Smooth muscle cell (in vitro differentiated cells): Measurements from ENCODE around the gene RNF212B. TPM values are rescaled to one million over a fixed set of nuclear protein-coding genes. Genes with fewer than 3 reads are reported as not detected.
"Not testable (repeated sequence)": the region's sequence is repeated elsewhere in the genome, so short reads cannot be mapped to it uniquely, and the experiment has no call there.

Experiments used
- DNase-seq: peaks from one replicate; lab custom pipeline; 2025; ENCODE audit not compliant: unreplicated experiment; lab: John Stamatoyannopoulos, UW
- H2AFZ ChIP-seq: fragments of 200-600 bp; sonication (generic); 2 replicates; pipeline ENCODE4 v1.6.0; 2016; ENCODE audit warnings: antibody characterized with exemption, low read depth, mild to moderate bottlenecking
- H3F3A ChIP-seq: fragments of 200-600 bp; sonication (generic); 2 replicates; pipeline ENCODE4 v1.6.0; 2017; ENCODE audit warnings: antibody characterized with exemption, low read depth
- H3K27ac ChIP-seq: fragments of 200-600 bp; sonication (generic); 2 replicates; pipeline ENCODE4 v1.5.1; 2016; ENCODE audit warnings: low read depth, mild to moderate bottlenecking
- H3K27me3 ChIP-seq: fragments of 200-600 bp; sonication (generic); 2 replicates; pipeline ENCODE4 v1.6.1; 2016; ENCODE audit warnings: low read depth, mild to moderate bottlenecking
- H3K36me3 ChIP-seq: fragments of 200-600 bp; sonication (generic); 2 replicates; pipeline ENCODE4 v1.5.1; 2016; ENCODE audit warnings: low read depth
- H3K4me1 ChIP-seq: fragments of 200-600 bp; sonication (generic); 2 replicates; pipeline ENCODE4 v1.5.1; 2016; ENCODE audit warnings: low read depth
- H3K4me2 ChIP-seq: fragments of 200-600 bp; sonication (generic); 2 replicates; pipeline ENCODE4 v1.6.0; 2016; ENCODE audit warnings: mild to moderate bottlenecking
- H3K4me3 ChIP-seq: fragments of 200-600 bp; sonication (generic); 2 replicates; pipeline ENCODE4 v1.5.1; 2016; ENCODE audit warnings: mild to moderate bottlenecking
- H3K79me2 ChIP-seq: fragments of 200-600 bp; sonication (generic); 2 replicates; pipeline ENCODE4 v1.6.0; 2016; ENCODE audit warnings: low read depth, mild to moderate bottlenecking
- H3K9ac ChIP-seq: fragments of 200-600 bp; sonication (generic); 2 replicates; pipeline ENCODE4 v1.6.0; 2016; ENCODE audit warnings: low read depth
- H3K9me3 ChIP-seq: fragments of 200-600 bp; sonication (generic); replicated peaks from 2 replicates; pipeline ENCODE4 v1.5.1; 2016; ENCODE audit warnings: low read depth
- H4K20me1 ChIP-seq: fragments of 200-600 bp; sonication (generic); 2 replicates; pipeline ENCODE4 v1.6.0; 2016; ENCODE audit warnings: low read depth
- CTCF ChIP-seq: fragments of 200-600 bp; sonication (generic); IDR thresholded peaks from 2 replicates; pipeline ENCODE4 v1.5.1; 2017; ENCODE audit warnings: borderline replicate concordance, mild to moderate bottlenecking, antibody characterized with exemption; ENCODE audit not compliant: insufficient read depth, poor library complexity, severe bottlenecking
- WGBS: methylation state at CpG from one replicate; pipeline ENCODE4 v1.1.7; 2016; ENCODE audit warnings: low lambda C conversion rate; 5-methylcytosine and 5-hydroxymethylcytosine counted together
- polyA plus RNA-seq: library from polyadenylated mRNA; unstranded; fragments of >200 nt; fragmentation: Nextera tagmentation; extraction: Ambion mirVana; gene quantifications from 2 replicates; pipeline ENCODE4 v1.2.1, GENCODE V29; 2016
- total RNA-seq: library from RNA; depleted of rRNA; stranded (reverse); fragments of >200 nt; gene quantifications from 2 replicates; pipeline ENCODE4 v1.2.3, GENCODE V29; 2014

RNF212B gene, protein sequence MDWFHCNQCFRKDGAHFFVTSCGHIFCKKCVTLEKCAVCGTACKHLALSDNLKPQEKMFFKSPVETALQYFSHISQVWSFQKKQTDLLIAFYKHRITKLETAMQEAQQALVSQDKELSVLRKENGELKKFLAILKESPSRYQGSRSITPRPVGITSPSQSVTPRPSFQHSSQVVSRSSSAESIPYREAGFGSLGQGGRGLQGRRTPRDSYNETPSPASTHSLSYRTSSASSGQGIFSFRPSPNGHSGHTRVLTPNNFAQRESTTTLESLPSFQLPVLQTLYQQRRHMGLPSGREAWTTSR
- total RNA-seq (not detected in 2 replicates), polyA plus RNA-seq (not detected in 2 replicates)

DNA sequence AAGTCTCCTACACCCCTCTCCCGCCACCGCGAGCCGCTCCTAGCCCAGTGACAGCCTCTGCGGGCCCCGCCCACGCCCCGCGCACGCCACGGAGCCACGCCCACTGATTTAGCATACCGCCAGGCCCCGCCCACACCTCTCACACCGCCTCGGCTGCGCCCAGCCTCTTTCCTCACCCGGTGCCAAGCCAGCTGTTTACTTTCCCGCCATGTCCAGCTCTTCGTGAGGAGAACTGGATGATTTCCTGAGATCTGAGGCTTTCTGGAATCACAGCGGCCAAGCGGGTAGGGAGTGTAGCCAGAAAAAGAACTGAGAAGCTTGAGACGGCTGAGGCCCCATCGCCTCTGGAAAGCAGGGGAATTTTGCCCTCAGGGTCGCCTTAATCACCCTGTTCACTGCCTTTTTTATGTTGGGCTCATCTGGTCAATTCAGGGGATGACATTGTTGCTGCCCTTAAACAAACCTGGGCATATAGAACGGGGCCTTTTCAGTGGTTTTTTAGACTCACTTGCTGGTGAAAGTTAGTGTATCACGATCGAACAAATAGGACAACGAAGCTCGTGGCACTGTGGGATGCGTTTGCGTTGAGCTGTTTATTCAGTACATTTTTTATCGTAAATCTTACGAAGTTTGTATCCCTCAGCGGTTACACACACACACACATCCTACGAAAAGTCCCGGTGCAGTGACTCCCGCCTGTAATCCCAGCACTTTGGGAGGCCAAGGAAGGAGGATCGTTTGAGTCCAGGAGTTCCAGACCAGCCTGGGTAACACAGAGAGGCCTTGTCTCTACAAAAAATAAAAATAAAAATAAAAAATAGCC is at the start of gene RNF212B:
Gene RNF212B (plus strand): TSS at position 165 of the 823 bp plus-strand sequence. CDS start 2,410 bp downstream, outside the sequence.
- Histone ChIP-seq H3K4me2 (peak within 1 kb of the TSS; percentile 79), H3F3A (no peaks in the 10 kb centered on the region), H3K9me3 (no peaks in the 10 kb centered on the region), H4K20me1 (no peaks in the 10 kb centered on the region), H3K36me3 (no peaks in the 10 kb centered on the region), H3K79me2 (no peaks in the 10 kb centered on the region), H3K9ac (no peak within 1 kb of the TSS), H3K27ac (no peak within 1 kb of the TSS), H2AFZ (peak within 1 kb of the TSS; percentile 81), H3K4me1 (no peaks in the 10 kb centered on the region), H3K4me3 (peak within 1 kb of the TSS; percentile 39), H3K27me3 (no peaks in the 10 kb centered on the region)
- peak; percentile 29 for DNase-seq
- no peak for TF ChIP-seq CTCF
- 33% methylated on average over 39 of the region's 39 CpGs for WGBS

- Histone ChIP-seq H3F3A (no peaks in the 10 kb centered on the region), H2AFZ (no peak overlapping the region), H3K79me2 (no peaks in the 10 kb centered on the region), H3K9ac (no peak overlapping the region), H3K27me3 (no peaks in the 10 kb centered on the region), H3K4me2 (no peak overlapping the region), H3K36me3 (no peaks in the 10 kb centered on the region), H3K4me1 (no peaks in the 10 kb centered on the region), H3K4me3 (no peak overlapping the region), H3K27ac (no peak overlapping the region), H4K20me1 (no peaks in the 10 kb centered on the region), H3K9me3 (no peaks in the 10 kb centered on the region)
- DNase-seq = no peak
- 91% methylated on average over 3 of the region's 3 CpGs for WGBS
- TF ChIP-seq CTCF = no peak
These were observed 44.3 kb upstream of the RNF212B start for GRCh38 chr14:23193432-23193831.

GRCh38 chr14:23195552-23196101 is 42.1 kb upstream of the RNF212B start:
- WGBS = 88% methylated on average over 7 of the region's 7 CpGs

GRCh38 chr14:23196487-23196886 is 41.2 kb upstream of the RNF212B start:
- not testable (repeated sequence) for H3K27ac ChIP-seq, H3K36me3 ChIP-seq, H3F3A ChIP-seq, H4K20me1 ChIP-seq, H3K9ac ChIP-seq, H3K4me1 ChIP-seq, H3K27me3 ChIP-seq, H3K4me2 ChIP-seq, H3K9me3 ChIP-seq, H3K79me2 ChIP-seq, H2AFZ ChIP-seq, DNase-seq, H3K4me3 ChIP-seq
- 93% methylated on average over 2 of the region's 2 CpGs for WGBS

More at GRCh38 chr14:23195552-23196101, 42.1 kb upstream of the RNF212B start:
- DNase-seq = no peak
- no peaks in the 10 kb centered on the region for H4K20me1 ChIP-seq
- no peaks in the 10 kb centered on the region for H3K79me2 ChIP-seq
- no peak for TF ChIP-seq CTCF
- no peak overlapping the region for H3K9ac ChIP-seq
- H3K27me3 ChIP-seq = no peaks in the 10 kb centered on the region
- H3K36me3 ChIP-seq = no peaks in the 10 kb centered on the region
- no peak overlapping the region for H3K4me3 ChIP-seq
- no peak overlapping the region for H3K27ac ChIP-seq
- H2AFZ ChIP-seq = no peak overlapping the region
- H3K4me2 ChIP-seq = no peak overlapping the region
- no peaks in the 10 kb centered on the region for H3K9me3 ChIP-seq
- no peaks in the 10 kb centered on the region for H3F3A ChIP-seq
- no peaks in the 10 kb centered on the region for H3K4me1 ChIP-seq

- WGBS = 62% methylated on average over 1 of the region's 1 CpG
These were observed 38.6 kb upstream of the RNF212B start for GRCh38 chr14:23199141-23199540.

More at GRCh38 chr14:23199141-23199540, 38.6 kb upstream of the RNF212B start:
- not testable (repeated sequence) for H3K79me2 ChIP-seq, H3K27me3 ChIP-seq, H4K20me1 ChIP-seq, H3K9ac ChIP-seq, H3K36me3 ChIP-seq, H2AFZ ChIP-seq, H3K4me3 ChIP-seq, H3K4me2 ChIP-seq, H3K4me1 ChIP-seq, H3F3A ChIP-seq, H3K9me3 ChIP-seq, H3K27ac ChIP-seq, DNase-seq
